Activated CD4-positive, alpha-beta memory T cell treated with anti-CD3 and anti-CD28 coated beads for 36 hours (primary cell): ENCODE data around the gene SMIM8. TPM values are rescaled to one million over a fixed set of nuclear protein-coding genes. Genes with fewer than 3 reads are reported as not detected.

Experiments used
- CTCF ChIA-PET: fragments of 350-600 bp; sonication (Branson Sonifier 250); formaldehyde crosslinking; loops from one replicate; lab custom pipeline; 2021; ENCODE audit warnings: antibody characterized with exemption, inconsistent platforms; lab: Charles Lee
- POLR2A ChIA-PET: fragments of 350-600 bp; sonication (Branson Sonifier 250); formaldehyde crosslinking; loops from one replicate; lab custom pipeline; 2021; ENCODE audit warnings: antibody characterized with exemption; lab: Charles Lee
- DNase-seq: peaks from one replicate; pipeline ENCODE4 v3.0.0-alpha.2; 2020
- H3K27ac Mint-ChIP-seq: one replicate; pipeline ENCODE4 v1.8.0; 2021; ENCODE audit warnings: mixed read lengths
- H3K27me3 Mint-ChIP-seq: one replicate; pipeline ENCODE4 v1.8.0; 2021; ENCODE audit warnings: mixed read lengths
- H3K36me3 Mint-ChIP-seq: one replicate; pipeline ENCODE4 v1.8.0; 2021; ENCODE audit warnings: mixed read lengths
- H3K4me1 Mint-ChIP-seq: one replicate; pipeline ENCODE4 v1.8.0; 2021; ENCODE audit warnings: low read depth, mixed read lengths
- H3K4me3 Mint-ChIP-seq: one replicate; pipeline ENCODE4 v1.8.0; 2021; ENCODE audit warnings: mild to moderate bottlenecking, mixed read lengths
- H3K9me3 Mint-ChIP-seq: one replicate; pipeline ENCODE4 v1.8.0; 2021; ENCODE audit warnings: mixed read lengths
- intact Hi-C: fragments of 100-400 bp; cut with micrococcal nuclease; formaldehyde crosslinking; loops from one replicate; pipeline ENCODE4 v1.15.1; 2023
- total RNA-seq, 2 experiments: library from RNA; stranded (reverse); gene quantifications; one replicate each; pipeline ENCODE4 v1.2.3, GENCODE V29; 2021

SMIM8 gene, protein sequence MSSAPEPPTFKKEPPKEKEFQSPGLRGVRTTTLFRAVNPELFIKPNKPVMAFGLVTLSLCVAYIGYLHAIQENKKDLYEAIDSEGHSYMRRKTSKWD
- total RNA-seq: 1 to 10 TPM; 7.6 to 8.1 TPM

DNA sequence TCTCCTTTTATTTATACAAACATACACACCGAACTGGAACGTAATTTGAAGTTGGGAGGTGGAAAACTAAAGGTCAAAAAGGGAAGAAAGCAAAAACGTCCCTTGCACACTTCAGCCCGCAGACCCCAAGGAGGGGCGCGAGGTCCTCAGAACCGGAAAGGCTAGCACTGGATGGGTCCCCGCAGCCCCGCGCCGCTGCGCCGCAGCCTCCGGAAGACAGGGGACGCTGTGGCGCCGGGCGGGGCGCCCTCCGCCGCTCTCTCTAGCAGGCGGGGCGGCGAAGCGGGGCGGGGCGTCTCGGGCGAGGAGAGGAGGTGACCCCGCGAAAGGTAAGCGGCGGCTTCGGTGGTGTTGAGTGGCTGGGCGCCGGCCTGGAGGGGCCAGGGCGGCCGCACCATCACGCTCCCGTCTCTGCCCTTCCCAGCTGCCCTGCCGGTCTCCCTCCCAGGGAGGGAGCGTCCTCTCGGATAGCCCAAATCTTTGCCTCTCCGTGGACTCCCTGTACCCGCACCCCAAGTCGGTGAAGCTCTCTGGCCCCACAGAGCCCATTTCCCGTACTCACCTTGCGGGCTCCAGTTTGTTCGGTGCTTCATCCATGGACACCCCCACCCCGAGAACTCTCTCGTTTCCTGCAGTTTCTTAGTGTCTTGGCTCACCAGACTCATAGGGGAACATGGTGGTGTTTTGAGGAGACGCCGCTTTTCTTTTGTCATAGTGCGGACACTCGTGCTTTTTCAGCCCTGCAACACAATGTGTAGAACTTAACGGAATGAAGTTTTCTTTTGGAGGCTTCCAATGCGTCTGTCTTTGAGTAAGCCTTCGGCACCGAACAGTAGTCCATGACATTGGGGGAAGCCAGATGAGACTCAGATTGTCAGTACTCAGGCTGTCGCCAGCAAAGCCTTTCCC lies at the start of gene SMIM8:
SMIM8 (plus strand) TSS at position 285 of the 909 bp plus-strand sequence. CDS start 14,444 bp downstream, outside the sequence.
- intact Hi-C loops: loop anchor here (1.0 to 5.0 kb wide), 5 partner anchors 45 to 378 kb away; partner anchors contain the start of genes CFAP206, SLC35A1 and ZNF292
- H3K4me1 Mint-ChIP-seq: peaks cover 15% of the 10 kb centered on the region
- ChIA-PET POLR2A (interaction anchor here (0.6 kb wide), 1 partner anchor 150 kb away, joined by 3 read pairs; the partner anchor contains the start of gene SLC35A1), CTCF (interaction anchor here (0.7 to 1.6 kb wide), 8 partner anchors 9 to 159 kb away, joined by 3 to 7 read pairs (median 3); no protein-coding TSS in a partner anchor)
- DNase-seq: peak; percentile 90
- no peaks in the 10 kb centered on the region for H3K27me3 Mint-ChIP-seq
- peak within 1 kb of the TSS; percentile 98 for H3K4me3 Mint-ChIP-seq
- peaks cover 6% of the 10 kb centered on the region for H3K9me3 Mint-ChIP-seq
- H3K36me3 Mint-ChIP-seq: peaks cover 6% of the 10 kb centered on the region
- peak within 1 kb of the TSS; percentile 76 for H3K27ac Mint-ChIP-seq

DNA sequence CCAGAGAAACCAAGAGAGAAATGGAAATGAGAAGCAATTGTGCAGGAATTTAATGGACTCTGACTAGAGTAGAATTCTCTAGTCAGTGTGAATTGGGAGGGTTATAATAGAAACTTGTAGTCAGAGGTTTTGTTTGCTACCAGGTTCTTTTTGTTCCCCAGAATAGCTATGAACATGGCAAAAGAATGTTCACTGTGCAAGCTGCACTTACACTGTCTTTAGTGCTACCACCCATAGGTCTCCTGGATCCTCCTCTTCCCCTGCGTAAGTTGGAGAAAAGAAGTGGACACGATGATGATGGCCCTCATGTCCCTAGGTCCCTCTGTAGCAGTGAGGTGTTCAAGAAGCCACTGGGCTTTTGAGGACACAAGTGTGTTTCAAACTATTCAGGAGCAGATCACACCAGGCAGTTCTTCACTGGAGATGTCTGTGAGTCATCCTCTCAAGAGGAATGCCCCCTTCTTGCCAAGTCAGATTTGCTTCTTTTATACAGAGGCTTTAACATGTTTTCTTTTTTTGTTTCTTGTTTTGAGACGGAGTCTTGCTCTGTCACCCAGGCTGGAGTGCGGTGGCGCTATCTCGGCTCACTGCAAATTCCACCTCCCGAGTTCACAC lies 47.6 kb upstream of the SMIM8 start:
- POLR2A ChIA-PET: no interaction called here
- Mint-ChIP-seq H3K4me1 (peaks cover 8% of the 10 kb centered on the region), H3K4me3 (no peak overlapping the region), H3K36me3 (no peaks in the 10 kb centered on the region), H3K27me3 (no peaks in the 10 kb centered on the region), H3K27ac (no peak overlapping the region), H3K9me3 (no peaks in the 10 kb centered on the region)
- CTCF ChIA-PET: no interaction called here
- DNase-seq: no peak
- intact Hi-C loops: loop anchor here (5.0 kb wide), 1 partner anchor 48 kb away; the partner anchor contains the start of gene SMIM8

DNA sequence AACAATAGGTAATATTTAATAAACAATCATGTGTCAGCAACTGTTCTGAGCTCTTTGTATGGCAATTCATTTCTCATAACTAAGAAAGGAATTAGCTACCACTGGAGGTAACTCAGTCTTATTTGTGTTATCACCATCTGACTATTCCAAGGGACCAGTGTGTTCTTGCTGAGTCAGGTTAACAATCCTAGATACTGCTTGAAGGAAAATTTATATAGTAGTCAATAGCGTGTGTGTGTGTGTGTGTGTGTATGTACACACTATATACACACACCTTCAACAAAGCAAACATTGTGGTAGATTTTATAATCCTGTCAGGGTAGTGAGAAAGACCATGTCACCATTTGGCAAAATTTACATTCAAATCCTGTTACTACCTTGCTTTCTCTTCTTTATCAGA lies 45.8 kb upstream of the SMIM8 start:
- H3K4me1 Mint-ChIP-seq: peaks cover 9% of the 10 kb centered on the region
- no peaks in the 10 kb centered on the region for H3K36me3 Mint-ChIP-seq
- no peak overlapping the region for H3K4me3 Mint-ChIP-seq
- ChIA-PET POLR2A (no interaction called here), CTCF (interaction anchor here (1.0 to 1.5 kb wide), 3 partner anchors 137 to 198 kb away, joined by 3 to 7 read pairs (median 4); no protein-coding TSS in a partner anchor)
- H3K9me3 Mint-ChIP-seq: no peaks in the 10 kb centered on the region
- no peak for DNase-seq
- no peaks in the 10 kb centered on the region for H3K27me3 Mint-ChIP-seq
- no peak overlapping the region for H3K27ac Mint-ChIP-seq
- intact Hi-C loops: loop anchor here (5.0 kb wide), 1 partner anchor 46 kb away; the partner anchor contains the start of gene SMIM8

DNA sequence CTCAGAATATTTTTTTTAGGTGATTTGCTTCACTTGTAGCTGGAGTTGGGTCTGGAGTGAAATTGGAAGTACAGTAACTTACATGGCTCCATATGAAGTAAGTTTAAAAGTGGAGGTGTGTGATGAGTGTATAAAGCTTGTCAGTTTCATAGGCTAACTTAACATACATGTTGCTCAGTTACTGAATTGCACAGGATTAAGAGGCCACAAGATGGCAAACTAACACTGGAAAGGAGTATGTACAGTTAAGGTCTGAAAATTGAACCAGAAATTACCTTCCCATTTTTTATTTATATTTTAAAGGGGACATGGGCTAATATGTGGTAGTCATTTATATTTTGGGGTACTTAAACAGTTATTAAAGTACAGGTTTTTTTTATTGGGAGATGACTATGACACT lies 45.3 kb upstream of the SMIM8 start:
- H3K27me3 Mint-ChIP-seq: no peaks in the 10 kb centered on the region
- H3K4me1 Mint-ChIP-seq: peaks cover 9% of the 10 kb centered on the region
- ChIA-PET CTCF (interaction anchor here (1.0 to 1.5 kb wide), 3 partner anchors 138 to 198 kb away, joined by 3 to 7 read pairs (median 4); no protein-coding TSS in a partner anchor), POLR2A (no interaction called here)
- intact Hi-C loops: loop anchor here (5.0 kb wide), 1 partner anchor 45 kb away; the partner anchor contains the start of gene SMIM8
- no peaks in the 10 kb centered on the region for H3K9me3 Mint-ChIP-seq
- DNase-seq: no peak
- H3K27ac Mint-ChIP-seq: no peak overlapping the region
- no peak overlapping the region for H3K4me3 Mint-ChIP-seq
- H3K36me3 Mint-ChIP-seq: no peaks in the 10 kb centered on the region

DNA sequence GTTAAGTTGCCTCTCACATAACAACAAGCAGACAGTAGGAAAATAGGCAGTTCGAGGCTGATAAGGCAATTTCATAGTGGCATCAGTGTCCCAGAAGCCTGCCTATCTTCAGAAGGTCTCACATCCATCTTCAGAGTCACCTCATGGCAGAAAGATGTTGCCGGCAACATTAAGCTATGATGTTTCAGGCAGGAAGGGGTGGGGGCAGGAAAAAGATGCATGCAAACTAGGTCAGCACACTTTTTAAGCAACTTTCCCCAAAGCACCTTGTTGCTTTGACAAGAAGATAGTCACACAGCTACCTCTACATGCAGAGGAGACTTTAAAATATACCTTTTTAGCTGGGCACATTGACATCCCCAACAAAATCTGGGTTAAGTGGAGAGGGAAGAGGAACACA lies 43.2 kb upstream of the SMIM8 start:
- H3K4me1 Mint-ChIP-seq: peaks cover 9% of the 10 kb centered on the region
- intact Hi-C loops: loop anchor here (5.0 kb wide), 1 partner anchor 43 kb away; the partner anchor contains the start of gene SMIM8
- no peaks in the 10 kb centered on the region for H3K36me3 Mint-ChIP-seq
- no peak overlapping the region for H3K4me3 Mint-ChIP-seq
- no peak overlapping the region for H3K27ac Mint-ChIP-seq
- no peaks in the 10 kb centered on the region for H3K9me3 Mint-ChIP-seq
- DNase-seq: no peak
- no peaks in the 10 kb centered on the region for H3K27me3 Mint-ChIP-seq
- POLR2A ChIA-PET: interaction anchor here (0.6 kb wide), 1 partner anchor 99 kb away, joined by 3 read pairs; no protein-coding TSS in a partner anchor
- CTCF ChIA-PET: interaction anchor here (0.5 kb wide), 1 partner anchor 41 kb away, joined by 3 read pairs; no protein-coding TSS in a partner anchor

DNA sequence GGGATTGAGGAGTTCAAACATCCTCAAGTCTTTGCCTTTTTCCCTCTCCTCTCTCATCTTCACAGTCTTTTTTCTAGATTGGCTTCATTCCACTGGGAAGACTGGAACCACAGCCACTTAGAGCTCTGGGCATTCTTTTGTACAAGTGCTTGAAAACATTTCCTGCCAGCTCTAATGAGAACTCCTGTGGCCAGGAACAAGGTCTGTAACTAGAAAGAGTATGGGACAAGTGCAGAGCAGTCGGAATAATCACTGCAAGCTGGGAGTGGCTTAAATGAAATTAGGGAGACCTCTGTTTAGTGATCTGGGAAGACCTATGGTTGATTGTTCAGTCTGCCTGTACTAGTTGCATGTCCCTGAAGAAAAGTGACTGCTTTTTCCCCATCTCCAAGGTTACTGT lies 41.0 kb upstream of the SMIM8 start:
- H3K27ac Mint-ChIP-seq: no peak overlapping the region

DNA sequence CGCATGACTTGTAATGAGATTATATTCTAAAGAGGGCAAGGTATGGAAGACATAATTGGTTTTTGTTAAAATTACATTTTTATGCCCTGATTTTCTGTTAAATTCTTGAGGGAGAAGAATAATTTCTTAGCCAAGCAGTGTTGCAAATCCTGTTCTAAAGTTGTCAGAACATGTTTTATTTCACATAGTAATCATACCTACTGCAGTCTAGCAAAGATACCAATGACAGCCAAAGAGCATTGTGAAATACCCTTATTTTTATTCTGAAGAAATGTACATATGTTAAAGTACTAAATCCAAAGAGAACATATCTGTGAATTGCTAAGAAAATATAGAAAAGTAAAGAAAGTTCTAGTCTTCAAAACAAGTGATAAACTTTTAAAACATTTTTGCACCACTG lies 39.6 kb upstream of the SMIM8 start:
- ChIA-PET CTCF (no interaction called here), POLR2A (no interaction called here)
- Mint-ChIP-seq H3K27me3 (no peaks in the 10 kb centered on the region), H3K4me1 (peaks cover 9% of the 10 kb centered on the region), H3K9me3 (no peaks in the 10 kb centered on the region), H3K36me3 (no peaks in the 10 kb centered on the region), H3K27ac (no peak overlapping the region), H3K4me3 (no peak overlapping the region)
- intact Hi-C loops: no loop called here
- no peak for DNase-seq

More for the DNA sequence above, 41.0 kb upstream of the SMIM8 start:
- no peaks in the 10 kb centered on the region for H3K27me3 Mint-ChIP-seq
- no peak overlapping the region for H3K4me3 Mint-ChIP-seq
- H3K36me3 Mint-ChIP-seq: no peaks in the 10 kb centered on the region
- CTCF ChIA-PET: interaction anchor here (1.0 kb wide), 1 partner anchor 142 kb away, joined by 3 read pairs; no protein-coding TSS in a partner anchor
- no peak for DNase-seq
- H3K4me1 Mint-ChIP-seq: peaks cover 9% of the 10 kb centered on the region
- POLR2A ChIA-PET: no interaction called here
- no peaks in the 10 kb centered on the region for H3K9me3 Mint-ChIP-seq
- intact Hi-C loops: no loop called here

DNA sequence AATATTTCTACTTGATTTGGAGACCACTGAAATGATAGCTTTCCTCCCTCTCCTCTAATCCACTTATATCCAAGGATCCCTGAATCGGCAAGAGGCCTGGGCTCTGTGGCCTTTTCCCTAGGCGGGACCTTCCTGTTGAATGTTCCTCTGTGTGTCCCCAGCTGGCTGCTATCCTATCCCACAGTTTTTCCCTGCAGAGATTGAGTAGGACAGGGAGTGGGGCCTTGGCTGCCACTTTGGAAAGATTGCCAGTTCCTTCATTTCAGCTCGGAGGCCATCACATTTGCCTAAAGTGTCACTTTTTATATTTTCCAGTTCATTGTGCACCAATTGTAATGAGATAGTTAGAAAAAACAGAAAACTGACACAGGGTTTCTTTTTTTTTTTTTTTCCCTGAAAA lies 38.9 kb upstream of the SMIM8 start:
- Mint-ChIP-seq H3K9me3 (no peaks in the 10 kb centered on the region), H3K36me3 (no peaks in the 10 kb centered on the region)
- POLR2A ChIA-PET: interaction anchor here (0.6 kb wide), 1 partner anchor 1331 kb away, joined by 4 read pairs; no protein-coding TSS in a partner anchor

DNA sequence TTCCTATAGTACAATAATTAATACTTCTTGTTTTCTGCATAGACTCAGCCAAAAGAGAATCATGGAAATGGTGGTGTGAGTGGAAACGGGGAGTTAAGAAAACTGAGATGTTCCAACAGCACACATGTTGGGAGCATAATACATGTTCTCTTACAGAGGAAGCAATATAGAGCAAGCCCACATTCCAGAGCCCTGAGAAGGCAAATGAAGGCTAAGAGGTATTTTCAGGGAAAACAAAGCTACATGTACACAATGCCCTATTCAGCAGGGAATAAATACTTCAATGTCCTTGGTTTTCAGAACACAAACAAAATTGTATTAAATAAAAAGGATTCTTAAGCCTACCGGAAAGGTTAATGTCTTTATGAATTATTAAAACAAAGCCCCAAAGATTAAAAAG lies 35.1 kb upstream of the SMIM8 start:
- no peak overlapping the region for H3K4me3 Mint-ChIP-seq
- intact Hi-C loops: no loop called here

More for the DNA sequence above, 38.9 kb upstream of the SMIM8 start:
- CTCF ChIA-PET: no interaction called here
- Mint-ChIP-seq H3K27me3 (no peaks in the 10 kb centered on the region), H3K4me3 (no peak overlapping the region), H3K4me1 (peaks cover 9% of the 10 kb centered on the region), H3K27ac (no peak overlapping the region)
- intact Hi-C loops: no loop called here
- no peak for DNase-seq

DNA sequence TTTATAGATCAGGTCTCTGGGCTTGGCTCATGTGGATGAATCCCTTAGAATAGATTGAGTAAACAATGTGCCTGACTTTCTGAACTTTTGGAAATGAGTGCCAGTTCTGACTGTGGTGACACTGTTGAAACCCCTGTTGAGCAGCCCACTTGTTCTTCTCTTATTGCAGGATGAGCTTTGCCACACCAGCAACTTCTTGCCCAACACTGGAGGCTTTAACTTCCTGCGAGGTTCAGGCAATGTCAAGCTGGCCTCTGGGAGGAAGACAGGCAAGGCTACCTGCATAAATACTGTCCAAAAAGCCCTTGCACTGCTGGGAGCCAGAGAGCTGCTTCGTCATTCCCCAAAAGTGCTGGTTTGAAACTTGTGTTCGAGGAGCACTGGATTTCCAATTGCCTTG lies 32.8 kb upstream of the SMIM8 start:
- Mint-ChIP-seq H3K27me3 (peaks cover 8% of the 10 kb centered on the region), H3K9me3 (no peaks in the 10 kb centered on the region), H3K36me3 (no peaks in the 10 kb centered on the region), H3K4me1 (no peaks in the 10 kb centered on the region), H3K27ac (no peak overlapping the region), H3K4me3 (no peak overlapping the region)
- DNase-seq: no peak
- POLR2A ChIA-PET: no interaction called here
- CTCF ChIA-PET: no interaction called here
- intact Hi-C loops: no loop called here

More for the DNA sequence above, 35.1 kb upstream of the SMIM8 start:
- ChIA-PET POLR2A (no interaction called here), CTCF (no interaction called here)
- no peak for DNase-seq
- Mint-ChIP-seq H3K36me3 (no peaks in the 10 kb centered on the region), H3K27me3 (peaks cover 3% of the 10 kb centered on the region), H3K27ac (no peak overlapping the region), H3K4me1 (no peaks in the 10 kb centered on the region), H3K9me3 (no peaks in the 10 kb centered on the region)

DNA sequence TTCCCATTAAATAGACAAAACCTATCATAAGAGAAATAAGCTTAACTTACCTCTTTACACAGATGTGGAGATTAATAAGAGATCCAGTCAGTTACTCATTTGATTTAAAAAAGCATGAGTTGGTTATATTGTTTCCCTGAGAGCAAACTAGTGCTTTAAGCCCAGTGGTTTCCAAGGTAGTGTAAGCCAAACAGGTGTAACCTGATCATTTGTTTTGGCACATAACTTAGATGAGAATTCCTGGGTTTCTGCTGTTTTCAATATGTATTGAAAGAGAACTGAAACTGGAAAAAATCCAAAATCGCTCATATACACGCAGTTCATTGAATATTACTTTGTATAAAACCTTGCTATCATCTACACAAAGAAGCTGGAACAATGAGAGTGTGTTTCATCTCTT lies 30.5 kb upstream of the SMIM8 start:
- H3K4me3 Mint-ChIP-seq: no peak overlapping the region
- H3K27me3 Mint-ChIP-seq: peaks cover 19% of the 10 kb centered on the region
- intact Hi-C loops: no loop called here
- ChIA-PET CTCF (no interaction called here), POLR2A (interaction anchor here (0.9 kb wide), 1 partner anchor 26 kb away, joined by 3 read pairs; no protein-coding TSS in a partner anchor)
- no peak for DNase-seq
- no peaks in the 10 kb centered on the region for H3K9me3 Mint-ChIP-seq
- no peak overlapping the region for H3K27ac Mint-ChIP-seq
- H3K4me1 Mint-ChIP-seq: no peaks in the 10 kb centered on the region
- no peaks in the 10 kb centered on the region for H3K36me3 Mint-ChIP-seq
